Stomach (tissue), 4 donors: Measurements from ENCODE around the gene FZD4.

Source experiments
- POLR2A ChIP-seq, 4 donors: fragments of 450-650 bp; IDR thresholded peaks; one replicate each; pipeline ENCODE4 v1.6.1; 2016; ENCODE audit warnings: antibody characterized with exemption in 4 of 4, control low read depth in 2 of 4, mild to moderate bottlenecking in 1 of 4, moderate library complexity in 1 of 4
- TF ChIP-seq, protein P1 (sequence below), 7 experiments: fragments of 450-650 bp in 4 of 7; fragments of 200-600 bp in 3 of 7; sonication (generic) in 3 of 7; IDR thresholded peaks; one replicate each; pipeline ENCODE4 v1.5.1; 2016 to 2019; ENCODE audit warnings: antibody characterized with exemption in 7 of 7, control low read depth in 2 of 7, mild to moderate bottlenecking in 1 of 7

DNA sequence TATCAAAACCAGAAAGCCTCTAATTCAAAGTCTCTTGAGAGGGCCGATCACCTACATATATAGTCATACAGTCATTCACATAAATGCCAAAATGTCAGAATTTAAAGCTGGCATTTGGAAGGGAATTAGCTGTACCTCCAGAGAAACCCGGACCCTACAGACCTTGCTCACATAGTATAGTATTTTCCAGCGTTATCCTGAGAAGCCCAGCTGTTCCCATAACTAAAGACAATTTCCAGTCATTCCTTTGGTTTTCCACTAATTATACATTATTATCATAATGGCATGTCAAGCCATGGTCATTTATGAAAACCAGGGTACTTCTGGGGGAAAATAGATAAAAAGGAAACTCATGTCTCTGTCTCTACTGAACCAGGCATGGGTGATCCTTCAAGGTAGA lies 53.6 kb downstream of the FZD4 start:
- TF ChIP-seq, protein P1, sequence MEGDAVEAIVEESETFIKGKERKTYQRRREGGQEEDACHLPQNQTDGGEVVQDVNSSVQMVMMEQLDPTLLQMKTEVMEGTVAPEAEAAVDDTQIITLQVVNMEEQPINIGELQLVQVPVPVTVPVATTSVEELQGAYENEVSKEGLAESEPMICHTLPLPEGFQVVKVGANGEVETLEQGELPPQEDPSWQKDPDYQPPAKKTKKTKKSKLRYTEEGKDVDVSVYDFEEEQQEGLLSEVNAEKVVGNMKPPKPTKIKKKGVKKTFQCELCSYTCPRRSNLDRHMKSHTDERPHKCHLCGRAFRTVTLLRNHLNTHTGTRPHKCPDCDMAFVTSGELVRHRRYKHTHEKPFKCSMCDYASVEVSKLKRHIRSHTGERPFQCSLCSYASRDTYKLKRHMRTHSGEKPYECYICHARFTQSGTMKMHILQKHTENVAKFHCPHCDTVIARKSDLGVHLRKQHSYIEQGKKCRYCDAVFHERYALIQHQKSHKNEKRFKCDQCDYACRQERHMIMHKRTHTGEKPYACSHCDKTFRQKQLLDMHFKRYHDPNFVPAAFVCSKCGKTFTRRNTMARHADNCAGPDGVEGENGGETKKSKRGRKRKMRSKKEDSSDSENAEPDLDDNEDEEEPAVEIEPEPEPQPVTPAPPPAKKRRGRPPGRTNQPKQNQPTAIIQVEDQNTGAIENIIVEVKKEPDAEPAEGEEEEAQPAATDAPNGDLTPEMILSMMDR (IDR thresholded peaks at IDR 0.05) = no peak
- no peak for TF ChIP-seq POLR2A (IDR thresholded peaks at IDR 0.05)
